Left ventricle myocardium inferior (tissue), 1 donor: ENCODE results near the gene AKAP9. TPM values are rescaled to one million over a fixed set of nuclear protein-coding genes. Genes with fewer than 3 reads are reported as not detected.

Source experiments
- DNase-seq: peaks from one replicate; pipeline ENCODE4 v3.0.0-alpha.2; 2020
- H3K27ac ChIP-seq: fragments of 200-600 bp; replicated peaks from 2 replicates; pipeline ENCODE4 v1.8.0; 2021
- H3K27me3 ChIP-seq: fragments of 200-600 bp; 2 replicates; pipeline ENCODE4 v1.8.0; 2021; ENCODE audit warnings: low read depth
- H3K36me3 ChIP-seq: fragments of 200-600 bp; 2 replicates; pipeline ENCODE4 v1.8.0; 2021
- H3K4me1 ChIP-seq: fragments of 200-600 bp; 2 replicates; pipeline ENCODE4 v1.8.0; 2021
- H3K4me3 ChIP-seq: fragments of 200-600 bp; 2 replicates; pipeline ENCODE4 v1.8.0; 2021; ENCODE audit warnings: mild to moderate bottlenecking, moderate library complexity
- H3K9me3 ChIP-seq: fragments of 200-600 bp; replicated peaks from 2 replicates; pipeline ENCODE4 v1.8.0; 2021
- intact Hi-C: fragments of 100-400 bp; cut with micrococcal nuclease; formaldehyde crosslinking; loops from one replicate; pipeline ENCODE4 v1.11.0; 2022
- total RNA-seq: library from RNA; stranded (reverse); fragmentation: NEBNext Ultra II Directional; extraction: Animal tissue kit (Norgen Biotek cat#: 25700); gene quantifications from one replicate; pipeline ENCODE4 v1.2.1, GENCODE V29; 2021
- TF ChIP-seq, protein P1 (sequence below): fragments of 200-600 bp; IDR thresholded peaks from 2 replicates; pipeline ENCODE4 v1.8.0; 2021; ENCODE audit warnings: antibody characterized with exemption, mild to moderate bottlenecking, borderline replicate concordance
- donor health status: DM: no; HTN: yes; CAD: no; lungs with severe emphysema.

AKAP9 gene
- total RNA-seq, 1 donor from 2014 or later, result 49.4 TPM

DNA sequence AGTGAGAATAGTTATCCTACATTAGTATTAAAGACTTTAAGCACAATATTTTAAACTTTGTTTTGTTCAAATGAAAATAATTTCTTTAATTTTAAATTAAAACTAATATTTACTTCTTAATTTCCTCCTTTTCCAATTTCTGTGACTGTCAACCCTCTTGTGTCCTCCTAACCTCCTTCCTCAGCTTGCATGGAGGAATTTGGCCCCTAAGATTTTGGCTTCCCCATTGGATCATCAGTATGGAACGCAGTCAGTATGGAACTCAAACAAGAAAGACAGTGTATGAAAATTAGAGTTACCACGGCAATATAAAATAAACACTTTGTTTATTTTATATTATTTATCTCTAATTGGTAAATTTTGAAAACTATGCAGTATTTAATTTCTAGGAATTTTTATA lies 102.4 kb downstream of the AKAP9 start:
- peak overlapping the region; percentile 82 for H3K27ac ChIP-seq
- no peaks in the 10 kb centered on the region for H3K9me3 ChIP-seq
- intact Hi-C loops, result no loop called here
- no peaks in the 10 kb centered on the region for H3K27me3 ChIP-seq
- H3K4me3 ChIP-seq, result no peak overlapping the region
- TF ChIP-seq, protein P1, sequence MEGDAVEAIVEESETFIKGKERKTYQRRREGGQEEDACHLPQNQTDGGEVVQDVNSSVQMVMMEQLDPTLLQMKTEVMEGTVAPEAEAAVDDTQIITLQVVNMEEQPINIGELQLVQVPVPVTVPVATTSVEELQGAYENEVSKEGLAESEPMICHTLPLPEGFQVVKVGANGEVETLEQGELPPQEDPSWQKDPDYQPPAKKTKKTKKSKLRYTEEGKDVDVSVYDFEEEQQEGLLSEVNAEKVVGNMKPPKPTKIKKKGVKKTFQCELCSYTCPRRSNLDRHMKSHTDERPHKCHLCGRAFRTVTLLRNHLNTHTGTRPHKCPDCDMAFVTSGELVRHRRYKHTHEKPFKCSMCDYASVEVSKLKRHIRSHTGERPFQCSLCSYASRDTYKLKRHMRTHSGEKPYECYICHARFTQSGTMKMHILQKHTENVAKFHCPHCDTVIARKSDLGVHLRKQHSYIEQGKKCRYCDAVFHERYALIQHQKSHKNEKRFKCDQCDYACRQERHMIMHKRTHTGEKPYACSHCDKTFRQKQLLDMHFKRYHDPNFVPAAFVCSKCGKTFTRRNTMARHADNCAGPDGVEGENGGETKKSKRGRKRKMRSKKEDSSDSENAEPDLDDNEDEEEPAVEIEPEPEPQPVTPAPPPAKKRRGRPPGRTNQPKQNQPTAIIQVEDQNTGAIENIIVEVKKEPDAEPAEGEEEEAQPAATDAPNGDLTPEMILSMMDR, result no peak
- H3K36me3 ChIP-seq, result peaks cover 71% of the 10 kb centered on the region
- no peak for DNase-seq
- H3K4me1 ChIP-seq, result peaks cover 27% of the 10 kb centered on the region

DNA sequence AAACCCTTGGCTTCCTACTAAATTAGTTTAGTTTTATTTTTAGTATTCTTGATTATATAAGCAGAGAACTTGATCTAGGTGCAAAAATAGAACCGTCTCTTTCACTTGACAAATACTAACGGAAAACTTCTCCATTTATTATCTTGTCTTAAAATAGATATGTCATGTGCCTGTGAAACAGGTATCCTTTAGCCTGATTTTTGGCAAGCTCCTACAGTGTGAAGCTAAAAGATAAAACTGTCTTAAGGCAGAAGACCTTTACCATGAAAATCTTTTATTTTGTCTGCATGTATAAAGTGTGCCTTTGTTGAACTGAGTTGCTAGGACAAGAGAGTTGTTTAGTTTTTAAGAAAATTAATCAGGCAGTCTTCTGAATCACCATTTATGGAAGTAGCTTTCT lies 103.0 kb downstream of the AKAP9 start:
- Histone ChIP-seq H3K27me3 (no peaks in the 10 kb centered on the region), H3K9me3 (no peaks in the 10 kb centered on the region), H3K4me1 (peaks cover 27% of the 10 kb centered on the region), H3K27ac (peak overlapping the region; percentile 82), H3K36me3 (peaks cover 71% of the 10 kb centered on the region), H3K4me3 (no peak overlapping the region)
- intact Hi-C loops, result no loop called here
- DNase-seq, result no peak
- TF ChIP-seq, protein P1, result no peak

DNA sequence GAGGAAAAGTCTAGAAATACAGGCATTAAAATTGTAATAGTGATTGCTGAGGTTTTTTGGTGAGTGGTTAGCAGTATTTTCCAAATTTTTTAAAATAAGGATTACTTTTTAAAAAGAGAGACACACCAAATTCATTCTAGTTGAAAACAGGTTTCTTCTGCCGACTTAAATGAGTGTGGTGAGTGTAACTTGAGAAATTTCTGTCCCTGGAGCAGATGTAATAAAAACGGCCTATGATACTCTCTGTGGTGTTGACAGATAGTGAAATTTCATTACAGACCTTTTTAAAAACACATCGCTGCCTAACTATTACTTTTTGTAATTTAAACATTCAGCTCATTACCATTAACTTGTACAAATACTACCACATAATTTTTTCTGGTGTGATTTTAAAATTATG lies 103.5 kb downstream of the AKAP9 start:
- no peaks in the 10 kb centered on the region for H3K9me3 ChIP-seq
- intact Hi-C loops, result no loop called here
- H3K4me3 ChIP-seq, result no peak overlapping the region
- peaks cover 71% of the 10 kb centered on the region for H3K36me3 ChIP-seq
- H3K27ac ChIP-seq, result peak overlapping the region; percentile 82
- TF ChIP-seq, protein P1, result no peak
- no peaks in the 10 kb centered on the region for H3K27me3 ChIP-seq
- peaks cover 27% of the 10 kb centered on the region for H3K4me1 ChIP-seq
- DNase-seq, result no peak

DNA sequence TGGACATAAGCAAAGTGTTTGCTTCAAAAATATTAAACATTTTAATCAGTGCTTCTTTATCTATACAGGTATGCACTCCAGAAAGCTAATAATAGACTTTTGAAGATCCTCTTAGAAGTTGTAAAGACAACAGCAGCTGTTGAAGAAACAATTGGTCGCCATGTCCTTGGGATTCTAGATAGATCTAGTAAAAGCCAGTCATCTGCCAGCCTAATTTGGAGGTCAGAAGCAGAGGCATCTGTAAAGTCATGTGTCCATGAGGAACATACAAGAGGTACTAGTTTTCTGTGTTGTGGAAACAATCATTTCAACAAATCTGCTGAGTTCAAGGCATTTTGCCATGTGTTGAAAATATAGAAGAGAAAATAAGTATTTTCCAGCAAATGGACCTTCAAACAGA lies 104.3 kb downstream of the AKAP9 start:
- H3K9me3 ChIP-seq, result no peaks in the 10 kb centered on the region
- peak overlapping the region; percentile 82 for H3K27ac ChIP-seq
- intact Hi-C loops, result no loop called here
- TF ChIP-seq, protein P1, result no peak
- peaks cover 69% of the 10 kb centered on the region for H3K36me3 ChIP-seq
- H3K4me1 ChIP-seq, result peaks cover 27% of the 10 kb centered on the region
- H3K27me3 ChIP-seq, result no peaks in the 10 kb centered on the region
- no peak overlapping the region for H3K4me3 ChIP-seq
- DNase-seq, result no peak

DNA sequence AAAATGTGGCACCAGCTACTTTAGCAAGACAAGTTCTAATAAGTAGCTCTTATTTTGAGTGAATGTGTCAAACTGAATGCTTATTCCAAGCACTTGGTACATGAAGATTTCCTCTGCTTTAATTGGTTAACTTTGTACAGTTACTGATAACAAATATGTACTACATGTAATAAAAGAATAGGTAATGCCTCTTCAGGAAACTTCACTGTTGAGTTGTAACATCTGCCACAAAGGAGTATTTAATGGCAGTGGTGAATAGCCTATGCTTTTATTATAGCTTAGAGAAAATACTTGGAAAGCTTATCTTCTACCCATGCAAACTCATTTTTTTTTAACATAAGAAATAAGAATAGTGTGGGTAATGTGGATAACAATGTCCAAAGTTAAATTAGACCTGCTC lies 111.0 kb downstream of the AKAP9 start:
- peak overlapping the region; percentile 30 for H3K27ac ChIP-seq

More for the DNA sequence above, 111.0 kb downstream of the AKAP9 start:
- H3K27me3 ChIP-seq, result no peaks in the 10 kb centered on the region
- TF ChIP-seq, protein P1, result no peak
- no peak overlapping the region for H3K4me3 ChIP-seq
- peaks cover 30% of the 10 kb centered on the region for H3K4me1 ChIP-seq
- no peaks in the 10 kb centered on the region for H3K9me3 ChIP-seq
- no peak for DNase-seq
- peaks cover 52% of the 10 kb centered on the region for H3K36me3 ChIP-seq
- intact Hi-C loops, result no loop called here
